Measurements from ENCODE around the gene KRT4.

GRCh38 chr12:52834727-52835001 is 20.7 kb upstream of the KRT4 start:
- TF ChIP-seq L3MBTL2 (conservative IDR thresholded peaks at IDR 0.05): no peak
- TF ChIP-seq ELF4 (IDR thresholded peaks at IDR 0.05): no peak
- no peak for TF ChIP-seq FOXA1 (IDR thresholded peaks at IDR 0.05)
- no peak for TF ChIP-seq FOXM1 (IDR thresholded peaks at IDR 0.05; ENCODE audit: borderline replicate concordance)
- no peak for TF ChIP-seq HDGF (IDR thresholded peaks at IDR 0.05; ENCODE audit: borderline replicate concordance)
- TF ChIP-seq SP1 (IDR thresholded peaks at IDR 0.05): no peak
- TF ChIP-seq FOXK2 (IDR thresholded peaks at IDR 0.05): no peak
- no peak for TF ChIP-seq NFRKB (IDR thresholded peaks at IDR 0.05)
- TF ChIP-seq CTBP1 (IDR thresholded peaks at IDR 0.05; ENCODE audit: borderline replicate concordance): no peak

Measured in HEK293T (cell line).